ENCODE data around the gene CNGA4.

- TF ChIP-seq, protein P1, sequence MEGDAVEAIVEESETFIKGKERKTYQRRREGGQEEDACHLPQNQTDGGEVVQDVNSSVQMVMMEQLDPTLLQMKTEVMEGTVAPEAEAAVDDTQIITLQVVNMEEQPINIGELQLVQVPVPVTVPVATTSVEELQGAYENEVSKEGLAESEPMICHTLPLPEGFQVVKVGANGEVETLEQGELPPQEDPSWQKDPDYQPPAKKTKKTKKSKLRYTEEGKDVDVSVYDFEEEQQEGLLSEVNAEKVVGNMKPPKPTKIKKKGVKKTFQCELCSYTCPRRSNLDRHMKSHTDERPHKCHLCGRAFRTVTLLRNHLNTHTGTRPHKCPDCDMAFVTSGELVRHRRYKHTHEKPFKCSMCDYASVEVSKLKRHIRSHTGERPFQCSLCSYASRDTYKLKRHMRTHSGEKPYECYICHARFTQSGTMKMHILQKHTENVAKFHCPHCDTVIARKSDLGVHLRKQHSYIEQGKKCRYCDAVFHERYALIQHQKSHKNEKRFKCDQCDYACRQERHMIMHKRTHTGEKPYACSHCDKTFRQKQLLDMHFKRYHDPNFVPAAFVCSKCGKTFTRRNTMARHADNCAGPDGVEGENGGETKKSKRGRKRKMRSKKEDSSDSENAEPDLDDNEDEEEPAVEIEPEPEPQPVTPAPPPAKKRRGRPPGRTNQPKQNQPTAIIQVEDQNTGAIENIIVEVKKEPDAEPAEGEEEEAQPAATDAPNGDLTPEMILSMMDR (IDR thresholded peaks at IDR 0.05), result no peak
- no peak for TF ChIP-seq POLR2A (IDR thresholded peaks at IDR 0.05)
Observed at GRCh38 chr11:6284250-6284649, 45.4 kb downstream of the CNGA4 start.
